HG03039 (cell line): Measurements from ENCODE around the gene TSPAN11.
A peak's percentile ranks its signal among the peaks of the same experiment; 100 is the strongest.

ENCODE experiments used
- ATAC-seq: cut with Tn5 transposase; IDR thresholded peaks from one replicate; pipeline ENCODE4 v1.9.1; 2021; ENCODE audit warnings: mild to moderate bottlenecking, moderate library complexity; ENCODE audit not compliant: unreplicated experiment

TSPAN11 gene

DNA sequence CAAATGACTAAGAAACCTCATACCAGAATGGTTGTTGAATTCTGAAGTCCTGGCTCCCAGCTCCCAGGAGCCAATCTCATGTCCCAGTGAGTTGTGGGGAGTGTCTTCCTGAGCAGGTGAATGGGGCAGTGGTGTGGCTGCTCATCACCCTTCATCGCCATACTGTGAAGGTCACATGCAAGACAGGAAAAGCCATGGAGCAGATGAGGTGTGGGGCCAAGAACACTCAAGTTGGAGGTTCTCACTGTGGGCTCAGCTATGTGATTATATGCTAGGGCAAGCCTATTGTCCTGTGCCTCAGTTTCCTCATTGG lies 16.6 kb upstream of the TSPAN11 start:
- no peak for ATAC-seq

- ATAC-seq: no peak
These were observed 15.3 kb upstream of the TSPAN11 start for GRCh38 chr12:30911207-30911606.

DNA sequence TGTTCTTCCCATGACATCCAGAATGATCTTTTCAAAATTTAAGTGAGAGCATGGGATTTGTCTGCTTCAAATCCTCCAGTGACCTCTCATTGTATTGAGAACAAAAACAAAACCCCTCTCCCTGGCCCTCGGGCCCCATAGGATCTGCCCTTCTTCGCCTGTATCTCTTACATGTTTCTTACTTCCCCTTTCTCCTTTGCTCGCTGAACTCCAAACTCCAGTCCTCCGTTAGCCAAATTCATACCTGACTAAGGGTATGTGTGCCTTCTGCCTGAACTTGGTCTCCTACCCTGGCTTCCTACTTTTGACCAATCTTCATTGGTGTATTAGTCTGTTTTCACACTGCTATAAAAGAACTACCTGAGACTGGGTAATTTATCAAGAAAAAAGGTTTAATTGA lies 13.2 kb upstream of the TSPAN11 start:
- ATAC-seq: peak; percentile 60

DNA sequence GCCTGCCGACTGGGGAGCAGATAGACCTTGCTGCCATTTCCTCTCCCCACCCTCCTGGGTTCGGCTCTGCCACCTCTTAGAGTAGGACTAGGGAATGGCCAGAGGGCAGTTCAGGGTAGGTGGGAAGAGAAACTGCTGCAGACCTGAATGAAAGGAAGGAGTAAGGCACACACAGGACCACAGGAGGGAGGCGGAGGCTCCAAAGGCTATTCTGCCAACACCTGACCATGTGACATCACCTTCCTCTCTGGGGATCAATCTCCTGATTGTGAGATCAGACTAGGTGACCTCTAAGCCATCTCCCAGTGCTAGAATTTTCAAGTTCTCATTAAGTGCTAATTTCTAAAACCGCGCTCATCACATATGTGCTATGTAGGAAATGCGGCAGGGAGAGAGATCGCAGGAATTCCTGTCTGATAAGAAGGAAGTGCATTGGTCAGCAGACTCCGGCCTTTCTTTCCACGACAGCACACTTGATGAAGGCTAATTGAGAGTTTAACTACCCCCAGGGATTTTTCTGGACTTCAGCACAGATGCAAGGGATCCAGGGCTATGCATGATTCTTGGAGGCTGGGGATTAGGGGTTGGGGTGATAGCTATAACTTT lies 11.5 kb upstream of the TSPAN11 start:
- no peak for ATAC-seq

GRCh38 chr12:30923057-30923456 lies 3.5 kb upstream of the TSPAN11 start:
- ATAC-seq: no peak

DNA sequence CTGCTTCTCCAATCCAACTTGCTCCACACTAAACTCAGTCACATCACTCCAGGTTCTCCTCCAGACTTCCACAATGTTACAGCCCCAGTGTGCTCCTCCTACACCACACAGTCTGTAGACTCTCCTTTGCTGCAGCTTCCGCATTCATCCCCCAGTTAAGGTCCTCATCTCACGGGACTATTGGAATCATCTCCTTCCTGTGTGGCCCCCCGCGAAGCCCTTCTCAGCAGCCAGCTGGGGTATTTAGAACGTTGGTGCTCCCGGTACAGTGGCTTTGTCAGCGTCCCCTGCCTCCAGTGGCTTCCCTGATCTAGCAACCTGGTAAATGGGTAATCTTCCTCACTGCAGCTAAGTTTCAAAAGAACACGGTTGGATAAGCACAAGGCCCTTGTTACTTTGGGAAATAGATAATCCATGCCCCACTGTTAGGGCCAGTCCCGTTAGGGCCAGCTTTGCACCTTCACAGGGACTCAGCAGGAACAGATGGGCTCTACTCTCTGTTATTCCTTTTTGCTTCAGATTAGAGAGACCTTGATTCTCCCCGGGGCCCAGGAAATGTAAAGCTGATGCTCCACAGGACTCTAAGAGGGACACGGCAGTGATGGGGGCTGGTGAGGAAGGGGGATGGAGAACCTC lies 823 bp upstream of the TSPAN11 start:
- no peak for ATAC-seq

DNA sequence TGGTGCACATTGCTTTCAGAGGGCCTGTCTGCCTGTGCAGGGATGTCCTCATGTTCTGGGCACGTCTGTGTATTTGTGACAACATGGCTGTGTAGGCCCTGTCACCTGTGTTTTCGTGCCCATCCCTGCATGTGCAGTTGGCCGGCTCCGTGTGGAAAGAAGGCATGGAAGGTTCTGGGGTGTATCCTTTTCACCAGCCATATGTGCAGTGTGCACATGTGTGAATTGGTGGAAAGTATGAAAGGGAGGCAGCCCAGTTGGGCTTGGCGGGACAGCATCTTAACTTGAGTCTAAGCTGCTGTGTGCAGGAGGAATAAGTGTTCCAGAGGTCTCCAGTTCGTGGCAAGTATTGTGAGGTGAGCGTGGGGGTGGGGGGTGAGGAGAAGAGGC lies 669 bp downstream of the TSPAN11 start:
- no peak for ATAC-seq

DNA sequence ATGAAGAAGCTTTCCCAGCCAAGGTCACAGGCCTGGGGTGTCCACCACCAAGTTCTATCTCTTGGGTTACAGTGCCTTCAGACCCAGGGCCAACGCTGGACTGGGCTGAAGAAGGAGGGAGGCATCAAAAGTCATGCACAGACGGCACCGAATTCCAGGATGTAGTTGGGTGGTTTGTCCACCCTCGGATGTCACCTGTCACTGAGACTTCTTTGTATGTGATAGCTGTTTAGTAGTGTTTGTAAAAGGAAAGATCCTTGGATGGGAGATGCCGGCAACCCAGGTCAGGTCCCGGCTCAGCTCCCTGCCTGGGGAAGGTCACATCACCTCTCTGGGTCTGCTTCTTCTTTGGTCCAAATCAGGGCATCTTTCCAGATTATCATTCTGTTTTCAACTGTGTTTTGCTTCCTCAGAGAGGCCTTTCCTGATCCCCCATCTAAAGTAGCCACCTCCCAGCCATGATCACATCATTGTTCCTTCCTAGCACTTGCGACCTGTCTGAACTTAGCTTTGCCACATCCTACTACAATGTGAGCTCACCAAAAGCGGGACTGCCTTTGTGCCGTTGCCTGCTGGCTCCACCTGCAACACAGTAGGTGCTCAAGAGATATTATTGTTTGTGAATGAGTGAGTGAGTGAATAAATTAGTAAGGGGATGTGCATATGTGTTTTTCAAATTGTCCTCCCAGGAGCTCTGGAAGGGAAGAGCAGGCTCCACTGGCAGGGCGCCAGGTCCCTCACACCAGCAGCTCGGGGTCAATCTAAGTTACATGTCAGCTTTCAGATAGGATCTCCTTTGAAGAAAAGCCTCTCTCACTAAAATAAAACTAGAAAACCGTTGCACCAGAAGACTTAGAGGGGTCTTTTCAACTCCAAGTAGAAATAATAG lies 2.1 kb downstream of the TSPAN11 start:
- no peak for ATAC-seq

GRCh38 chr12:30930238-30930637 lies 3.7 kb downstream of the TSPAN11 start:
- ATAC-seq: no peak

GRCh38 chr12:30930641-30931040 lies 4.1 kb downstream of the TSPAN11 start:
- no peak for ATAC-seq

DNA sequence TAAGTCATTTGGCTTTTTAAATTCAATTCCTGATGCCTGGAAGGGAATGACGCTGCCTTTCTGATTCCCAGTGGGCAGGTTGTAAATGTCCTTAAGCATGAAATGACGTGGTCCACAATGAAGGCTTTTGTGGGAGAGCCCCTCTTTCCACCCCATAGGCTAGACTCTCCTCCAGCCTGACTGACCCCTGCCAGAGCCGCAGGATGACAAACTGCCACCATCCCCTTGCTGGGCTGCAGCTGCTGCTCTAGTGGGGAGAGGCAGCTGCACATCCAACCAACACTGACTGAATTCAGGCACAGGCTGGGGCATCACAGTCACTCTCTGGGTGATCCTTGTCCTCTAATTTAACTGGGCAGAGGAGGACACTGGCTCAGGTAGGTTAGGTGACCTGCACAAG lies 6.3 kb downstream of the TSPAN11 start:
- no peak for ATAC-seq

DNA sequence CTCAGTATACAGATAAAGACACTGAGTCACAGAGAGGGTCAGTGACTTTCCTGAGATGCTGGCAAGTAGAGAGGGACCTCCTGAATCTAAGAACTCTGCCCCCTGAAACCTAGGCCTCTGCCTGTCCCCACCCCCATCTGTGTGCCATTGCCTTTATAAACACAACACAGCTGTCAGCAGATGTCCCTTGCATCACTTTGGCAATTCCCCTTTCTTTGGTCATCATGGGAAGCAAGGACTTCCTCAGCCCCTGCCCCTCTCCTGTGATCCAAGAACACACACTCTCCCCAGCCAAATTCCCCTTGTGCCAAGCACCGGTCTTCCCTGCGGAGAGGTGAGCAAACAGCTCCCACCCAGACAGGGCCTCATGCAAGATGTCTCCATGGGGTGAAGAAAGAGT lies 8.3 kb downstream of the TSPAN11 start:
- ATAC-seq: no peak

- no peak for ATAC-seq
These were observed 9.5 kb downstream of the TSPAN11 start for GRCh38 chr12:30936036-30936435.

GRCh38 chr12:30939234-30939633 lies 12.7 kb downstream of the TSPAN11 start:
- ATAC-seq: no peak

DNA sequence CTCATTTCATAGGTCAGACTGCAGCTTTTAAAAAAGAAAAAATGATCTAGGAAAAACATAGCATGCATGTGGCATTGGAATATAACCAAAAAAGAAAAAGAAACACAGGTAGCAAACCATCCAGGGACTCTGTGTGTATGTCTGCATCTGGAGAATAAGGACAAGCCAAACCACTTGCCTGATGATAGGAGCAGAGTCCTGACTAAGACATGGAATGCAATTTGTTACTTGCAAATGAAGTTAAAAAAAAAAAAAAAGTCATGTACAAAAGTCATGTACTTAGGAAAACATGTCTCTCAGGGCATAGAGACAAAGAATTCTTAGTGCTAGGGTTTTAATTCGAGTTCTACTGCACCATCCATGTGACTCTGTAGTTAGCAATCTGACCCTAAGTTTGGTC lies 15.9 kb downstream of the TSPAN11 start:
- ATAC-seq: no peak

- ATAC-seq: no peak
These were observed 16.4 kb downstream of the TSPAN11 start for GRCh38 chr12:30942936-30943335.

DNA sequence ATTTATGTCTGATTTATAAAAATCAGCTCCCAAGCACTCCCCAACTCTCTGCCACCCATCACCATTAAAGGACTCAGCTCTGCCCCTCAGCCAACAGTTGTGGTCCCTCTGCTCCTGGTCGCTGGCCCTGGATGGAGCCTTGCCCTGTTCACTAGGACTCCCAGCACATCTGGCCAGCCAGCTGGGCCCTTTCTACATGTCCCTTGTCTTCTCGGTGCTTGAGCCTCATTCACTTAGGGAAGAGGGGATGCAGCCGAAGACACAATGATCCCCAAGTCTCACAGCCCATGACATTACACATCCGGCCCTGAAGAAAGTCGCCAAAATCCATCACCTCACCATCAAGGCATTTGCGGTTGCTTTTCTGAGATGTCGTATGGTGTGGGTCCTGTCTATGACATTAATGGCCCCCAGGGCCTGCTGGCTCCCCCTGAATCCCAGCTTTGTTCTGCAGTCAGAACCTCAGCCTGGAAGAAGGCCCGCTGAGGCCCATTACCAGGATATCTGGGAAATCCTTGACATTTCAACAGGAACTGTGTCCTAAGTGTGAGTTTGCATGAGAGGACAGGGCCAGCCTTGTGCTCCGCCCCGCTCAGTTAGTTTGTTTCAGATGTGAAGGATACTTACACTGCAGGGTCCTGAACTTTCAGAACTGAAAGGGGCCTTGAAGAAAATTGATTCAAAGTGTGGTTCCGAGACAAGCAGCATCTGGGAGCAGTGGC lies 19.1 kb downstream of the TSPAN11 start:
- no peak for ATAC-seq

- no peak for ATAC-seq
These were observed 25.5 kb downstream of the TSPAN11 start for GRCh38 chr12:30952015-30952414.

GRCh38 chr12:30953257-30953656 lies 26.7 kb downstream of the TSPAN11 start:
- ATAC-seq: no peak

- ATAC-seq: no peak
These were observed 27.6 kb downstream of the TSPAN11 start for GRCh38 chr12:30953951-30954751.

DNA sequence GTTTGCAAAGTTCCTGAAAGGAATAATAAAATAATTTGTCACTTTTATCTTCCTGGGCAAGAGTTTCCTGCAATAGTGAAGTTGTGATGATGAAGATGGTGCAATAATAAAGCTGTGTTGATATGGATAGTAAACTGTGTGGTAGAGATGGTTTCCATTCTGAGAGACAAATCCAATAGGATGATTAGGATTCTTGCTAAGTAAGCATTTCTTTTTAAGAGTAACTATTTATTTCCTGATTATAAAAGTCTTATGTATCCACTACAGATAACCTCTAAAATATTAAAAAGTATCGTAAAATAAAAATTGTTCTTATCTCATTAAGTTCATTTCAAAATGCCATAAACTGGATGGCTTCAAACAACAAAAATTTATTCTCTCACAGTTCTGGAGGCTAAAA lies 28.7 kb downstream of the TSPAN11 start:
- no peak for ATAC-seq
